PC-3 (cell line): ENCODE results near the gene KDM4B. TPM values are rescaled to one million over a fixed set of nuclear protein-coding genes. Genes with fewer than 3 reads are reported as not detected.
A peak's percentile ranks its signal among the peaks of the same experiment; 100 is the strongest.

Experiments
- ATAC-seq: fragments of 200-7000 bp; cut with Tn5 transposase; 2 replicates; pipeline ENCODE4 v1.9.1; 2020; ENCODE audit warnings: mild to moderate bottlenecking, moderate library complexity
- BruUV-seq: library from RNA; stranded (reverse); fragments of 400-500 nt; replicated peaks from 2 replicates; lab custom pipeline; 2021; lab: Mats Ljungman, UMichigan
- CTCF ChIA-PET: fragments of 300-600 bp; sonication (Branson Sonifier 250); formaldehyde crosslinking; loops from one replicate; lab custom pipeline; 2022; ENCODE audit warnings: antibody characterized with exemption; lab: Charles Lee
- POLR2A ChIA-PET: fragments of 300-600 bp; sonication (Branson Sonifier 250); formaldehyde crosslinking; loops from one replicate; lab custom pipeline; 2022; ENCODE audit warnings: antibody characterized with exemption; ENCODE audit not compliant: unreplicated experiment; lab: Charles Lee
- DNase-seq: peaks from one replicate; pipeline ENCODE4 v3.0.0-alpha.2; 2015
- H2AFZ ChIP-seq: fragments of 300-600 bp; sonication (generic); 2 replicates; pipeline ENCODE4 v1.6.0; 2016; ENCODE audit warnings: antibody characterized with exemption, low read length
- H3F3A ChIP-seq: fragments of 300-600 bp; sonication (generic); one replicate; pipeline ENCODE4 v1.6.0; 2017; ENCODE audit warnings: antibody characterized with exemption, low read length, control low read depth, mild to moderate bottlenecking; ENCODE audit not compliant: unreplicated experiment
- H3K27ac ChIP-seq: fragments of 300-600 bp; sonication (generic); 2 replicates; pipeline ENCODE4 v1.5.1; 2016; ENCODE audit warnings: mild to moderate bottlenecking, low read length
- H3K27me3 ChIP-seq: fragments of 300-600 bp; sonication (generic); 2 replicates; pipeline ENCODE4 v1.6.1; 2016; ENCODE audit warnings: low read length, mixed read lengths
- H3K36me3 ChIP-seq: fragments of 300-600 bp; sonication (generic); 2 replicates; pipeline ENCODE4 v1.6.1; 2016; ENCODE audit warnings: low read depth, mixed run types, low read length, mixed read lengths
- H3K4me1 ChIP-seq: fragments of 300-600 bp; sonication (generic); 2 replicates; pipeline ENCODE4 v1.5.1; 2016; ENCODE audit warnings: low read length; ENCODE audit not compliant: insufficient read depth
- H3K4me2 ChIP-seq: fragments of 300-600 bp; sonication (generic); 2 replicates; pipeline ENCODE4 v1.6.0; 2016; ENCODE audit warnings: low read length
- H3K4me3 ChIP-seq: fragments of 300-600 bp; sonication (generic); 2 replicates; pipeline ENCODE4 v1.5.1; 2016; ENCODE audit warnings: mild to moderate bottlenecking, low read length, mixed read lengths
- H3K79me2 ChIP-seq: fragments of 300-600 bp; sonication (generic); 2 replicates; pipeline ENCODE4 v1.6.1; 2017; ENCODE audit warnings: low read length, mixed read lengths
- H3K9ac ChIP-seq: fragments of 300-600 bp; sonication (generic); 2 replicates; pipeline ENCODE4 v1.6.0; 2016; ENCODE audit warnings: mild to moderate bottlenecking, low read length
- H3K9me2 ChIP-seq: fragments of 300-600 bp; sonication (generic); replicated peaks from 2 replicates; pipeline ENCODE4 v1.6.1; 2016; ENCODE audit warnings: mixed run types, low read length, mixed read lengths
- H3K9me3 ChIP-seq: fragments of 300-600 bp; sonication (generic); 2 replicates; pipeline ENCODE4 v1.6.1; 2016; ENCODE audit warnings: low read length, mixed read lengths
- H4K20me1 ChIP-seq: fragments of 300-600 bp; sonication (generic); 2 replicates; pipeline ENCODE4 v1.6.1; 2016; ENCODE audit warnings: low read length, mixed read lengths
- EZH2 ChIP-seq: fragments of 300-600 bp; sonication (generic); IDR thresholded peaks from one replicate; pipeline ENCODE4 v1.6.1; 2017; ENCODE audit warnings: antibody characterized with exemption, mild to moderate bottlenecking, low read length; ENCODE audit not compliant: unreplicated experiment
- EZH2phosphoT487 ChIP-seq: fragments of 300-600 bp; sonication (generic); IDR thresholded peaks from 2 replicates; pipeline ENCODE4 v1.6.1; 2018; ENCODE audit warnings: mild to moderate bottlenecking, antibody characterized with exemption, low read length, borderline replicate concordance
- intact Hi-C: fragments of 100-400 bp; cut with micrococcal nuclease; formaldehyde crosslinking; loops from 2 replicates; pipeline ENCODE4 v1.9.0; 2023
- total RNA-seq: library from RNA; depleted of rRNA; stranded (reverse); fragments of >200 nt; gene quantifications from 2 replicates; pipeline ENCODE4 v1.2.3, GENCODE V29; 2014
- TF ChIP-seq, protein P1 (sequence below): fragments of 300-600 bp; sonication (generic); conservative IDR thresholded peaks from 2 replicates; pipeline ENCODE4 v1.5.1; 2017; ENCODE audit warnings: antibody characterized with exemption, low read depth, mild to moderate bottlenecking, low read length

The KDM4B gene
- total RNA-seq, 1 experiment from 2014 or later = 19.8 TPM

DNA sequence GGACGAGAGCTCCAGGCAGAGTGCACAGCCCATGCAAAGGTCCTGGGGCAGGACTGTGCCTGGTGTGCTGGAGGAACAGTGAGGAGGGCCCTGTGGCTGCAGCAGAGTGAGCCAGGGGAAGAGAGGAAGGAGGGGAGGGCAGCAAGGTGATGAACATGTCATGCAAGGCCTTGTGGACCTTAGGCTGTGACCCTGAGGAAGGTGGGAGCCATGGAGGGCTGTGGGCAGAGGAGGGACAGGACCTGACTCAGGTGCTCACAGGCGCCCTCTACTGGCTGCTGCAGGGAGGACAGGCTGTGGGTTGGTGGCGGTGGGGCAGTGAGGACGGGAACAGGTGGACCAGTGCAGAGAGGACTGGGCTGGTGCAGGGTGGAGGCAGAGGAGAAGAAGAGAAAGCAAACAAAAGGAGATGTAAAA, 201.4 kb downstream of the KDM4B start:
- H3K27ac ChIP-seq = no peak overlapping the region

DNA sequence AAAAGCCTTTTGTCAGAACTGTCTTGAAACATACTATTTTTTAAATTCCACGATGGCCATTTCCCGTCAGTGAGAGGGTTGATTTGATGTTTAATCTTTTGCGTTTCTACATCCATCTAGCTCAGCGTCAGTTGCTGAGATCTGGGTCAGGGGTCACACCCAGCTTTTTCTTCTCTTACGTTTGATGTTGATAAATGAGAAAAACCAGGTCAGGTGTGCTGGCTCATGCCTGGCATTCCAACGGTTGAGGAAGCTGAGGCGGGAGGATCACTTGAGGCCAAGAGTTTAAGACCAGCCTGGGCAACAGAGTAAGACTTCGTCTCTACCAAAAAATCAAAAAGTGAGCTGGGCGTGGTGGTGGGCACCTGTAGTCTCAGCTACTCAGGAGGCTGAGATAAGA, 202.8 kb downstream of the KDM4B start:
- peak; percentile 58 for DNase-seq
- Histone ChIP-seq H3K4me3 (no peak overlapping the region), H3K27me3 (no peaks in the 10 kb centered on the region), H3F3A (no peaks in the 10 kb centered on the region), H3K4me1 (peaks cover 45% of the 10 kb centered on the region), H3K79me2 (no peaks in the 10 kb centered on the region), H3K9me2 (no peaks in the 10 kb centered on the region), H3K36me3 (no peaks in the 10 kb centered on the region), H4K20me1 (no peaks in the 10 kb centered on the region), H2AFZ (no peak overlapping the region), H3K4me2 (no peak overlapping the region), H3K9ac (0 out of 2 replicates have a peak overlapping the region, but pooled peaks have one; percentile 1), H3K27ac (peak overlapping the region; percentile 87), H3K9me3 (no peaks in the 10 kb centered on the region)
- POLR2A ChIA-PET = no interaction called here
- no peak for TF ChIP-seq EZH2
- no peak for TF ChIP-seq EZH2phosphoT487
- TF ChIP-seq, protein P1, sequence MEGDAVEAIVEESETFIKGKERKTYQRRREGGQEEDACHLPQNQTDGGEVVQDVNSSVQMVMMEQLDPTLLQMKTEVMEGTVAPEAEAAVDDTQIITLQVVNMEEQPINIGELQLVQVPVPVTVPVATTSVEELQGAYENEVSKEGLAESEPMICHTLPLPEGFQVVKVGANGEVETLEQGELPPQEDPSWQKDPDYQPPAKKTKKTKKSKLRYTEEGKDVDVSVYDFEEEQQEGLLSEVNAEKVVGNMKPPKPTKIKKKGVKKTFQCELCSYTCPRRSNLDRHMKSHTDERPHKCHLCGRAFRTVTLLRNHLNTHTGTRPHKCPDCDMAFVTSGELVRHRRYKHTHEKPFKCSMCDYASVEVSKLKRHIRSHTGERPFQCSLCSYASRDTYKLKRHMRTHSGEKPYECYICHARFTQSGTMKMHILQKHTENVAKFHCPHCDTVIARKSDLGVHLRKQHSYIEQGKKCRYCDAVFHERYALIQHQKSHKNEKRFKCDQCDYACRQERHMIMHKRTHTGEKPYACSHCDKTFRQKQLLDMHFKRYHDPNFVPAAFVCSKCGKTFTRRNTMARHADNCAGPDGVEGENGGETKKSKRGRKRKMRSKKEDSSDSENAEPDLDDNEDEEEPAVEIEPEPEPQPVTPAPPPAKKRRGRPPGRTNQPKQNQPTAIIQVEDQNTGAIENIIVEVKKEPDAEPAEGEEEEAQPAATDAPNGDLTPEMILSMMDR = no peak
- intact Hi-C loops = loop anchor here (5.0 kb wide), 1 partner anchor 56 kb away; no protein-coding TSS in a partner anchor
- CTCF ChIA-PET = no interaction called here
- BruUV-seq = no TSS peak
- ATAC-seq = no peak

More for the DNA sequence above, 201.4 kb downstream of the KDM4B start:
- no peak for ATAC-seq
- TF ChIP-seq, protein P1 = peak; percentile 79
- TF ChIP-seq EZH2 = no peak
- TF ChIP-seq EZH2phosphoT487 = no peak
- Histone ChIP-seq H3K9ac (no peak overlapping the region), H3K79me2 (no peaks in the 10 kb centered on the region), H3F3A (no peaks in the 10 kb centered on the region), H4K20me1 (no peaks in the 10 kb centered on the region), H3K4me2 (no peak overlapping the region), H2AFZ (no peak overlapping the region), H3K4me3 (no peak overlapping the region), H3K4me1 (peaks cover 51% of the 10 kb centered on the region), H3K9me3 (no peaks in the 10 kb centered on the region), H3K27me3 (no peaks in the 10 kb centered on the region), H3K36me3 (no peaks in the 10 kb centered on the region), H3K9me2 (no peaks in the 10 kb centered on the region)
- no peak for DNase-seq
- POLR2A ChIA-PET = no interaction called here
- CTCF ChIA-PET = no interaction called here
- BruUV-seq = no TSS peak
- intact Hi-C loops = loop anchor here (5.0 kb wide), 1 partner anchor 57 kb away; no protein-coding TSS in a partner anchor
